Measurements from ENCODE around the gene SLC49A3. TPM values are rescaled to one million over a fixed set of nuclear protein-coding genes. Genes with fewer than 3 reads are reported as not detected.
A peak's percentile ranks its signal among the peaks of the same experiment; 100 is the strongest.

Gene SLC49A3
- total and polyA plus RNA-seq, 2 experiments from 2014 or later: 1.3 to 3.7 TPM

DNA sequence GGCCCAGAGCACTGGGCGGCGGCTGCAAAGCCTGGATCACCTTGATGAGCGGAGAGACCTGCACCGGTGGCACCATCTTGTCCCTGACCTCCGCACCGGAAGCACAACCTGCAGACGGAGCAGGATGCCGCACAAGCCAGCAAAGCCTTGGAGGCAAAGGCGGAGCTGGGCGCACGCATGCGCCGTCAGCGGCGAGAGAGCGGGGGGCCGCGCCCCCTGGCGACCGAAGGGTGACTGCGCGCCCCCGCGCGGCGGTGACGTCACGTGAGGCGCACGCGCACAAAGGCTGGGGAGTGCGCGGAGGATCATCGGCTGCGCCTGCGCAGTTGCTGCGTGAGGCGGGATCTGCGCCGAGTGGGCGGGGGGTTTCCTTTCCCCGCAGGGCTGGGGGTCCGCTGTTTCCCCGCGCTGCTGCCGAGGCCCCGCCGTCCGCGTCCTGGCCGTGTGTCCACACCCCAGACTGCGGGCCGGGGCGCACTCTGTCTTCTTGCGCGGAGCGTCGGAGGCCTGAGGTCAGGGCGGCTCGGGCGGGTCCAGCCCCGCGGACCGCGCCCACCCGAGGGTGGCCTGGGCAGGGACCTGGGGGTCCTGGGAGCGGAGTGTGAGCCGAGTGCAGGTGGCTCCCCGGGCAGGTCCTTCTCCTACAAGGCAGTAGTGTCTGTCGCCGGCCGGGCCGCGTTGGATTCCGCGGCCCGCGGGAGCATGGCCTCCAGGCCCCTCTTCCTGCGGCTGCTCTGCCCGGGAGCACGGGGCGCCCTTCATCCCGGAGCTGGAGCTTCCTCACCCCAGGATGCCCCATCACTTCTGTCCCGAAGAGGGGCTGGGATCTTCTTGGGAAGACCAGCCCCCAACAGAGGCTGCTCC lies 14.5 kb downstream of the SLC49A3 start, which contains the start of the genes ATP5ME and MYL5:
ATP5ME (minus strand) TSS at position 105 of the 864 bp plus-strand sequence; CDS start at position 76, 29 bp downstream.
MYL5 (plus strand) TSS at position 371 of the 864 bp plus-strand sequence. CDS start 3,485 bp downstream, outside the sequence.
- Histone ChIP-seq H2AFZ (no peak within 1 kb of the TSS), H3K4me1 (ENCODE audit: insufficient read depth) (peaks cover 6% of the 10 kb centered on the region), H3K4me2 (peak within 1 kb of the TSS; percentile 94), H3K4me3 (peak within 1 kb of the TSS; percentile 96), H3K27ac (ENCODE audit: low read depth) (peak within 1 kb of the TSS; percentile 81), H3F3A (replicated peaks; ENCODE audit: low read depth) (peaks cover 13% of the 10 kb centered on the region), H3K27me3 (ENCODE audit: insufficient read depth) (no peaks in the 10 kb centered on the region), H3K9me2 (ENCODE audit: insufficient read depth) (no peaks in the 10 kb centered on the region), H4K20me1 (replicated peaks; ENCODE audit: insufficient read depth) (no peaks in the 10 kb centered on the region; the same call in 1 of the 2 replicates), H3K79me2 (replicated peaks; ENCODE audit: insufficient read depth) (peaks cover 12% of the 10 kb centered on the region), H3K36me3 (ENCODE audit: insufficient read depth) (peaks cover 20% of the 10 kb centered on the region)
- Mint-ChIP-seq H3K27me3 (ENCODE audit: insufficient read depth, low read depth, poor library complexity) (peaks cover 19% of the 10 kb centered on the region), H3K4me3 (peak within 1 kb of the TSS; percentile 93), H3K9me3 (peaks cover 3% of the 10 kb centered on the region; the same call in 1 of the 3 replicates), H3K36me3 (ENCODE audit: low read depth) (peaks cover 33% of the 10 kb centered on the region), H3K27ac (peak within 1 kb of the TSS; percentile 97), H3K4me1 (peaks cover 6% of the 10 kb centered on the region)
- DNase-seq (ENCODE audit: low spot score) (peak; percentile 96), ATAC-seq (peak; percentile 86)
- TF ChIP-seq JUNB (IDR thresholded peaks at IDR 0.05; ENCODE audit: unreplicated experiment): no peak
- TF ChIP-seq STAT1 (IDR thresholded peaks at IDR 0.05; ENCODE audit: unreplicated experiment): no peak
- TF ChIP-seq POLR2AphosphoS5 (IDR thresholded peaks at IDR 0.05; ENCODE audit: low read depth): peak; percentile 90
- no peak for TF ChIP-seq NANOG (IDR thresholded peaks at IDR 0.05; ENCODE audit: borderline replicate concordance)
- TF ChIP-seq EZH2phosphoT487 (IDR thresholded peaks at IDR 0.05; ENCODE audit: unreplicated experiment): no peak
- TF ChIP-seq, protein P1, sequence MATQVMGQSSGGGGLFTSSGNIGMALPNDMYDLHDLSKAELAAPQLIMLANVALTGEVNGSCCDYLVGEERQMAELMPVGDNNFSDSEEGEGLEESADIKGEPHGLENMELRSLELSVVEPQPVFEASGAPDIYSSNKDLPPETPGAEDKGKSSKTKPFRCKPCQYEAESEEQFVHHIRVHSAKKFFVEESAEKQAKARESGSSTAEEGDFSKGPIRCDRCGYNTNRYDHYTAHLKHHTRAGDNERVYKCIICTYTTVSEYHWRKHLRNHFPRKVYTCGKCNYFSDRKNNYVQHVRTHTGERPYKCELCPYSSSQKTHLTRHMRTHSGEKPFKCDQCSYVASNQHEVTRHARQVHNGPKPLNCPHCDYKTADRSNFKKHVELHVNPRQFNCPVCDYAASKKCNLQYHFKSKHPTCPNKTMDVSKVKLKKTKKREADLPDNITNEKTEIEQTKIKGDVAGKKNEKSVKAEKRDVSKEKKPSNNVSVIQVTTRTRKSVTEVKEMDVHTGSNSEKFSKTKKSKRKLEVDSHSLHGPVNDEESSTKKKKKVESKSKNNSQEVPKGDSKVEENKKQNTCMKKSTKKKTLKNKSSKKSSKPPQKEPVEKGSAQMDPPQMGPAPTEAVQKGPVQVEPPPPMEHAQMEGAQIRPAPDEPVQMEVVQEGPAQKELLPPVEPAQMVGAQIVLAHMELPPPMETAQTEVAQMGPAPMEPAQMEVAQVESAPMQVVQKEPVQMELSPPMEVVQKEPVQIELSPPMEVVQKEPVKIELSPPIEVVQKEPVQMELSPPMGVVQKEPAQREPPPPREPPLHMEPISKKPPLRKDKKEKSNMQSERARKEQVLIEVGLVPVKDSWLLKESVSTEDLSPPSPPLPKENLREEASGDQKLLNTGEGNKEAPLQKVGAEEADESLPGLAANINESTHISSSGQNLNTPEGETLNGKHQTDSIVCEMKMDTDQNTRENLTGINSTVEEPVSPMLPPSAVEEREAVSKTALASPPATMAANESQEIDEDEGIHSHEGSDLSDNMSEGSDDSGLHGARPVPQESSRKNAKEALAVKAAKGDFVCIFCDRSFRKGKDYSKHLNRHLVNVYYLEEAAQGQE (IDR thresholded peaks at IDR 0.05; ENCODE audit: unreplicated experiment): no peak
- TF ChIP-seq ZNF114 (CRISPR knock-in tag; IDR thresholded peaks at IDR 0.05): no peak
- TF ChIP-seq, protein P2, sequence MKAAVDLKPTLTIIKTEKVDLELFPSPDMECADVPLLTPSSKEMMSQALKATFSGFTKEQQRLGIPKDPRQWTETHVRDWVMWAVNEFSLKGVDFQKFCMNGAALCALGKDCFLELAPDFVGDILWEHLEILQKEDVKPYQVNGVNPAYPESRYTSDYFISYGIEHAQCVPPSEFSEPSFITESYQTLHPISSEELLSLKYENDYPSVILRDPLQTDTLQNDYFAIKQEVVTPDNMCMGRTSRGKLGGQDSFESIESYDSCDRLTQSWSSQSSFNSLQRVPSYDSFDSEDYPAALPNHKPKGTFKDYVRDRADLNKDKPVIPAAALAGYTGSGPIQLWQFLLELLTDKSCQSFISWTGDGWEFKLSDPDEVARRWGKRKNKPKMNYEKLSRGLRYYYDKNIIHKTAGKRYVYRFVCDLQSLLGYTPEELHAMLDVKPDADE (IDR thresholded peaks at IDR 0.05): peak; percentile 83
- no peak for TF ChIP-seq ZNF331 (CRISPR knock-in tag; IDR thresholded peaks at IDR 0.05; ENCODE audit: low read depth)
- no peak for TF ChIP-seq EZH2 (IDR thresholded peaks at IDR 0.05; ENCODE audit: low read depth, unreplicated experiment)
- peak; percentile 99 for TF ChIP-seq CREB1 (CRISPR knock-in tag; IDR thresholded peaks at IDR 0.05; ENCODE audit: low read depth)
- TF ChIP-seq CTCF (conservative IDR thresholded peaks at IDR 0.05; ENCODE audit: low read depth in 2 of 2): peak; percentile 74 to 96
- TF ChIP-seq ZNF462 (CRISPR knock-in tag; IDR thresholded peaks at IDR 0.05): no peak
